Keratinocyte (primary cell): ENCODE data around the gene ZRANB1. TPM values are rescaled to one million over a fixed set of nuclear protein-coding genes. Genes with fewer than 3 reads are reported as not detected.

Experiments
- DNase-seq: peaks from one replicate; pipeline ENCODE4 v3.0.0-alpha.2; 2011; ENCODE audit warnings: low read depth, missing footprints, low spot score
- FAIRE-seq: peaks from 2 replicates; lab custom pipeline; 2011; peaks lifted over from hg19 to GRCh38; lab: Jason Lieb, UNC
- H2AFZ ChIP-seq: 2 replicates; pipeline ENCODE4 v1.6.0; 2012; ENCODE audit warnings: low read length, control low read depth, inconsistent platforms; ENCODE audit not compliant: control insufficient read depth
- H3K27ac ChIP-seq: 2 replicates; pipeline ENCODE4 v1.5.1; 2011; ENCODE audit warnings: low read length; ENCODE audit not compliant: control insufficient read depth, insufficient read depth
- H3K27me3 ChIP-seq: 3 replicates; pipeline ENCODE4 v1.6.0; 2011; ENCODE audit warnings: low read length; ENCODE audit not compliant: control insufficient read depth, insufficient read depth; ENCODE audit errors: extremely low read depth
- H3K36me3 ChIP-seq, 2 experiments: 2 replicates in 1 of 2; 3 replicates in 1 of 2; pipeline ENCODE4 v1.5.1; 2011; ENCODE audit warnings: low read length in 2 of 2, mild to moderate bottlenecking in 1 of 2; ENCODE audit not compliant: control insufficient read depth in 2 of 2, insufficient read depth in 2 of 2; ENCODE audit errors: extremely low read depth in 1 of 2
- H3K4me1 ChIP-seq: 3 replicates; pipeline ENCODE4 v1.5.1; 2011; ENCODE audit warnings: low read length; ENCODE audit not compliant: control insufficient read depth, insufficient read depth; ENCODE audit errors: extremely low read depth
- H3K4me2 ChIP-seq: 3 replicates; pipeline ENCODE4 v1.6.0; 2011; ENCODE audit warnings: low read depth, low read length; ENCODE audit not compliant: control insufficient read depth, insufficient read depth; ENCODE audit errors: extremely low read depth
- H3K4me3 ChIP-seq, 3 experiments: fragments of 200-600 bp in 1 of 3; sonication (generic) in 1 of 3; 2 replicates in 2 of 3; 3 replicates in 1 of 3; pipeline ENCODE4 v1.5.1; 2011 to 2016; ENCODE audit warnings: low read length in 3 of 3, mild to moderate bottlenecking in 3 of 3, control low read depth in 2 of 3, inconsistent platforms in 1 of 3, low read depth in 1 of 3, mixed read lengths in 1 of 3, mixed run types in 1 of 3, moderate library complexity in 1 of 3; ENCODE audit not compliant: control insufficient read depth in 2 of 3, insufficient read depth in 2 of 3; ENCODE audit errors: extremely low read depth in 1 of 3
- H3K79me2 ChIP-seq: 2 replicates; pipeline ENCODE4 v1.6.0; 2012; ENCODE audit warnings: low read length; ENCODE audit not compliant: control insufficient read depth, insufficient read depth
- H3K9ac ChIP-seq: 3 replicates; pipeline ENCODE4 v1.6.0; 2011; ENCODE audit warnings: low read length; ENCODE audit not compliant: control insufficient read depth, insufficient read depth; ENCODE audit errors: extremely low read depth
- H3K9me1 ChIP-seq: 3 replicates; pipeline ENCODE4 v1.6.0; 2011; ENCODE audit warnings: low read length; ENCODE audit not compliant: control insufficient read depth, insufficient read depth; ENCODE audit errors: extremely low read depth
- H3K9me3 ChIP-seq: 2 replicates; pipeline ENCODE4 v1.5.1; 2012; ENCODE audit warnings: low read depth, low read length; ENCODE audit not compliant: control insufficient read depth
- H4K20me1 ChIP-seq: 3 replicates; pipeline ENCODE4 v1.6.0; 2011; ENCODE audit warnings: low read length; ENCODE audit not compliant: control insufficient read depth, insufficient read depth; ENCODE audit errors: extremely low read depth
- EZH2 ChIP-seq: IDR thresholded peaks from one replicate; pipeline ENCODE4 v1.6.1; 2012; ENCODE audit warnings: inconsistent platforms, mild to moderate bottlenecking, low read length, moderate library complexity
- dilution Hi-C: fragments of 300-500 bp; cut with MboI; formaldehyde crosslinking; loops from one replicate; pipeline ENCODE4 v1.7.0; 2020; ENCODE audit warnings: low sequenced_read_pairs; ENCODE audit not compliant: extremely low pct_ligation_motif_present
- polyA plus RNA-seq, 5 experiments: library from polyadenylated mRNA; depleted of rRNA in 3 of 5; stranded (reverse) in 3 of 5; stranded (forward) in 1 of 5; unstranded in 1 of 5; fragments of >200 nt; gene quantifications; 1 replicate in 1 of 5; 2 replicates in 3 of 5; 3 replicates in 1 of 5; pipeline versions ENCODE4 v1.2.1 to v1.2.3, GENCODE V29; 2011 to 2012; ENCODE audit warnings: missing spikeins in 2 of 5, low read depth in 1 of 5, low replicate concordance in 1 of 5
- TF ChIP-seq, protein P1 (sequence below), 3 experiments: IDR thresholded peaks in 1 of 3; conservative IDR thresholded peaks in 1 of 3; optimal IDR thresholded peaks in 1 of 3; 2 replicates in 2 of 3; 3 replicates in 1 of 3; pipeline versions ENCODE3 to v1.5.1; 2011; ENCODE audit warnings: low read length in 3 of 3, mild to moderate bottlenecking in 3 of 3, moderate library complexity in 2 of 3, control low read depth in 1 of 3, inconsistent platforms in 1 of 3; ENCODE audit not compliant: insufficient read depth in 2 of 3; ENCODE audit errors: extremely low read depth in 1 of 3

The ZRANB1 gene
- polyA plus RNA-seq, 1 donor (not counting 4 experiments of a cell fraction or from before 2014, with no cell fraction given), result 9.3 TPM

DNA sequence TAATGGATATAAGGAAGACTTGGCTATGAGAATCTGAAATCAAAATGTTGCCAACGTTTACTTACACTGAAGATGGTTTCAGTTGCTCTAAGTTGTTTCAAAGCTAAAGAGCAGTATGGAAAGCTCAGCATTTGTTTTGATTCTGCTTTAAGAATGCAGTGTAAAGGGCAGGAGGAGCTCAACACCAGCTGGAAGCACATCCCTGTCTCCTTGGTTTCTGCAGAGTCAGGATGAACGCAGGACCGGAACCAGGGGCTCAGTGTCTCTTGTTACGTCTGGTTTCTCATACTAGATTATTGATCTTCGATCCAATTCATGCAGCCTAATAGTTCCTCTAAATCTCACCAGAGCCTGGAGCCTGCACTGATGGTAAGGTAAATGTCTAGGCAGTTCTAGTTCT is 24.1 kb downstream of the ZRANB1 start:
- no peak overlapping the region for H3K4me2 ChIP-seq
- H3K9me3 ChIP-seq, result no peaks in the 10 kb centered on the region
- no peak for DNase-seq
- no peaks in the 10 kb centered on the region for H3K9me1 ChIP-seq
- H2AFZ ChIP-seq, result no peak overlapping the region
- FAIRE-seq, result no peak
- no peak overlapping the region for H3K27ac ChIP-seq
- TF ChIP-seq, protein P1, sequence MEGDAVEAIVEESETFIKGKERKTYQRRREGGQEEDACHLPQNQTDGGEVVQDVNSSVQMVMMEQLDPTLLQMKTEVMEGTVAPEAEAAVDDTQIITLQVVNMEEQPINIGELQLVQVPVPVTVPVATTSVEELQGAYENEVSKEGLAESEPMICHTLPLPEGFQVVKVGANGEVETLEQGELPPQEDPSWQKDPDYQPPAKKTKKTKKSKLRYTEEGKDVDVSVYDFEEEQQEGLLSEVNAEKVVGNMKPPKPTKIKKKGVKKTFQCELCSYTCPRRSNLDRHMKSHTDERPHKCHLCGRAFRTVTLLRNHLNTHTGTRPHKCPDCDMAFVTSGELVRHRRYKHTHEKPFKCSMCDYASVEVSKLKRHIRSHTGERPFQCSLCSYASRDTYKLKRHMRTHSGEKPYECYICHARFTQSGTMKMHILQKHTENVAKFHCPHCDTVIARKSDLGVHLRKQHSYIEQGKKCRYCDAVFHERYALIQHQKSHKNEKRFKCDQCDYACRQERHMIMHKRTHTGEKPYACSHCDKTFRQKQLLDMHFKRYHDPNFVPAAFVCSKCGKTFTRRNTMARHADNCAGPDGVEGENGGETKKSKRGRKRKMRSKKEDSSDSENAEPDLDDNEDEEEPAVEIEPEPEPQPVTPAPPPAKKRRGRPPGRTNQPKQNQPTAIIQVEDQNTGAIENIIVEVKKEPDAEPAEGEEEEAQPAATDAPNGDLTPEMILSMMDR (optimal IDR thresholded peaks at IDR 0.05 in 1 of 3, IDR thresholded peaks at IDR 0.05 in 1 of 3, conservative IDR thresholded peaks at IDR 0.05 in 1 of 3; ENCODE audit: extremely low read depth in 1 of 3, insufficient read depth in 2 of 3, low read length in 3 of 3), result no peak
- TF ChIP-seq EZH2, result no peak
- no peaks in the 10 kb centered on the region for H4K20me1 ChIP-seq
- peaks cover 16% of the 10 kb centered on the region for H3K79me2 ChIP-seq
- no peaks in the 10 kb centered on the region for H3K4me1 ChIP-seq
- no peaks in the 10 kb centered on the region for H3K27me3 ChIP-seq
- no peak overlapping the region for H3K4me3 ChIP-seq
- no peak overlapping the region for H3K9ac ChIP-seq
- dilution Hi-C loops, result no loop called here
- H3K36me3 ChIP-seq, result peaks cover 4 to 5% of the 10 kb centered on the region in 2 experiments

DNA sequence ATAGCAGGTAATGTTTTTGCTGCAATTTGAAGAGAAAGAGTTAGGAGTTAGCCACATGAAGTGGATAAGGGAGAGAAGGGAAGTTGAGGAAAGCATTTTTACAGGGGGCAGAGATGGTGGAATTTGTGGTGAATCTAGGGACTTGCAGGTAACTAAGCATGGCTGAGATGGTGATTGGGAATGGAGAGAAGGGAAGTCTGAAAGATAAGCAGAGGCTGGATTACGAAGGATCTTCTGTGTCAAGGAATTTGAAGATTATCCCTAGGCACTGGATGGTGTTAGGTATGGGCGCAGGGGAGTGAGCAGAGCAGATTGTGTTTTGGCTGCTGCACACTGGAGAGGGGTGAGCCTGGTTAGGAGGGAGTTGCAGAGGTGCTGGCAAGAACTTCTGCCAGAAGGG is 25.3 kb downstream of the ZRANB1 start:
- no peak overlapping the region for H3K9ac ChIP-seq
- no peaks in the 10 kb centered on the region for H3K27me3 ChIP-seq
- H3K4me3 ChIP-seq, result no peak overlapping the region
- H3K4me2 ChIP-seq, result no peak overlapping the region
- H3K79me2 ChIP-seq, result peaks cover 11% of the 10 kb centered on the region
- dilution Hi-C loops, result no loop called here
- H2AFZ ChIP-seq, result no peak overlapping the region
- FAIRE-seq (no peak), DNase-seq (no peak)
- no peaks in the 10 kb centered on the region for H3K4me1 ChIP-seq
- no peak overlapping the region for H3K27ac ChIP-seq
- no peaks in the 10 kb centered on the region for H4K20me1 ChIP-seq
- no peaks in the 10 kb centered on the region for H3K9me3 ChIP-seq
- no peaks in the 10 kb centered on the region for H3K9me1 ChIP-seq
- H3K36me3 ChIP-seq, result peaks cover 4 to 5% of the 10 kb centered on the region in 2 experiments
- no peak for TF ChIP-seq EZH2
- TF ChIP-seq, protein P1 (optimal IDR thresholded peaks at IDR 0.05 in 1 of 3, IDR thresholded peaks at IDR 0.05 in 1 of 3, conservative IDR thresholded peaks at IDR 0.05 in 1 of 3; ENCODE audit: extremely low read depth in 1 of 3, insufficient read depth in 2 of 3, low read length in 3 of 3), result no peak
